Liver (tissue), 3 donors: ENCODE results near the gene TRAFD1.

Source experiments
- CTCF ChIP-seq: fragments of 150-350 bp; IDR thresholded peaks from 2 replicates; pipeline ENCODE4 v1.5.1; 2017; ENCODE audit warnings: improper control_type of control experiment, low read depth, low read length; ENCODE audit not compliant: missing input control
- EGR1 ChIP-seq, 2 donors: IDR thresholded peaks; 2 replicates each; pipeline ENCODE4 v1.6.1; 2016 to 2018; ENCODE audit warnings: antibody characterized with exemption in 2 of 2, low read depth in 2 of 2
- FOXA2 ChIP-seq: IDR thresholded peaks from 2 replicates; pipeline ENCODE4 v1.6.1; 2016; ENCODE audit warnings: antibody characterized with exemption
- MAX ChIP-seq: IDR thresholded peaks from 2 replicates; pipeline ENCODE4 v1.6.1; 2016; ENCODE audit warnings: antibody characterized with exemption
- REST ChIP-seq: IDR thresholded peaks from 2 replicates; pipeline ENCODE4 v1.6.1; 2016; ENCODE audit warnings: antibody characterized with exemption, mild to moderate bottlenecking
- SP1 ChIP-seq: IDR thresholded peaks from 2 replicates; pipeline ENCODE4 v1.6.1; 2018; ENCODE audit warnings: antibody characterized with exemption, mild to moderate bottlenecking
- YY1 ChIP-seq: IDR thresholded peaks from 2 replicates; pipeline ENCODE4 v1.6.1; 2016; ENCODE audit warnings: antibody characterized with exemption, mild to moderate bottlenecking
- donor health status: healthy.
- donor health status: healthy.

- TF ChIP-seq CTCF (no peak), SP1 (no peak), REST (no peak), MAX (no peak), YY1 (no peak), EGR1 (IDR thresholded peaks at IDR 0.05; ENCODE audit: low read depth in 2 of 2) (no peak), FOXA2 (no peak)
Observed at GRCh38 chr12:112153181-112153892, 28.0 kb downstream of the TRAFD1 start.
